Hepatocyte (in vitro differentiated cells): ENCODE results near the gene TMEM250. TPM values are rescaled to one million over a fixed set of nuclear protein-coding genes. Genes with fewer than 3 reads are reported as not detected.

Source experiments
- DNase-seq: peaks from one replicate; pipeline ENCODE4 v3.0.0-alpha.2; 2016; ENCODE audit warnings: low spot score
- H2AFZ ChIP-seq: fragments of 200-600 bp; sonication (generic); 2 replicates; pipeline ENCODE4 v1.6.0; 2016; ENCODE audit warnings: antibody characterized with exemption, mild to moderate bottlenecking
- H3K27ac ChIP-seq: fragments of 200-600 bp; sonication (generic); 2 replicates; pipeline ENCODE4 v1.5.1; 2016; ENCODE audit warnings: mild to moderate bottlenecking
- H3K27me3 ChIP-seq: fragments of 200-600 bp; sonication (generic); 2 replicates; pipeline ENCODE4 v1.6.1; 2016
- H3K36me3 ChIP-seq: fragments of 200-600 bp; sonication (generic); replicated peaks from 2 replicates; pipeline ENCODE4 v1.5.1; 2016; ENCODE audit warnings: low read depth; ENCODE audit not compliant: insufficient read depth
- H3K4me1 ChIP-seq: fragments of 200-600 bp; sonication (generic); 2 replicates; pipeline ENCODE4 v1.5.1; 2016; ENCODE audit warnings: mild to moderate bottlenecking, moderate library complexity; ENCODE audit not compliant: insufficient read depth
- H3K4me2 ChIP-seq: fragments of 200-600 bp; sonication (generic); 2 replicates; pipeline ENCODE4 v1.6.0; 2016
- H3K4me3 ChIP-seq: fragments of 200-600 bp; sonication (generic); 2 replicates; pipeline ENCODE4 v1.5.1; 2016; ENCODE audit warnings: mild to moderate bottlenecking
- H3K79me2 ChIP-seq: fragments of 200-600 bp; sonication (generic); 2 replicates; pipeline ENCODE4 v1.6.0; 2017; ENCODE audit warnings: mild to moderate bottlenecking
- H3K9me2 ChIP-seq: fragments of 200-600 bp; sonication (generic); replicated peaks from 2 replicates; pipeline ENCODE4 v1.6.0; 2017; ENCODE audit warnings: mild to moderate bottlenecking; ENCODE audit not compliant: insufficient read depth
- H3K9me3 ChIP-seq: fragments of 200-600 bp; sonication (generic); 2 replicates; pipeline ENCODE4 v1.5.1; 2016; ENCODE audit warnings: low read depth, mild to moderate bottlenecking
- H4K20me1 ChIP-seq: fragments of 200-600 bp; sonication (generic); 2 replicates; pipeline ENCODE4 v1.6.0; 2016; ENCODE audit warnings: mild to moderate bottlenecking; ENCODE audit not compliant: insufficient read depth, poor library complexity, severe bottlenecking
- CTCF ChIP-seq: fragments of 200-600 bp; sonication (generic); IDR thresholded peaks from 2 replicates; pipeline ENCODE4 v1.5.1; 2016; ENCODE audit warnings: antibody characterized with exemption, mild to moderate bottlenecking; ENCODE audit not compliant: poor library complexity
- EZH2 ChIP-seq: fragments of 200-600 bp; sonication (generic); IDR thresholded peaks from 2 replicates; pipeline ENCODE4 v1.6.1; 2016; ENCODE audit warnings: antibody characterized with exemption, mild to moderate bottlenecking, borderline replicate concordance
- EZH2phosphoT487 ChIP-seq: fragments of 200-600 bp; sonication (generic); IDR thresholded peaks from one replicate; pipeline ENCODE4 v1.6.1; 2018; ENCODE audit warnings: antibody characterized with exemption, mild to moderate bottlenecking, low read depth, moderate library complexity; ENCODE audit not compliant: unreplicated experiment, severe bottlenecking
- WGBS: methylation state at CpG from one replicate; pipeline ENCODE4 v1.1.6; 2016; ENCODE audit warnings: low lambda C conversion rate; ENCODE audit errors: missing lambda C conversion rate; 5-methylcytosine and 5-hydroxymethylcytosine counted together
- polyA plus RNA-seq: library from polyadenylated mRNA; unstranded; fragments of >200 nt; fragmentation: Nextera tagmentation; extraction: Ambion mirVana; gene quantifications from 2 replicates; pipeline ENCODE4 v1.2.1, GENCODE V29; 2016
- total RNA-seq: library from RNA; depleted of rRNA; stranded (reverse); fragments of >200 nt; gene quantifications from 2 replicates; pipeline ENCODE4 v1.2.3, GENCODE V29; 2014

The TMEM250 gene
- total and polyA plus RNA-seq, 2 experiments from 2014 or later = 37.8 to 47.6 TPM

- H3K27ac ChIP-seq = peak overlapping the region; percentile 98
- WGBS = 94% methylated on average over 18 of the region's 18 CpGs
- no peaks in the 10 kb centered on the region for H3K36me3 ChIP-seq
- H3K27me3 ChIP-seq = no peaks in the 10 kb centered on the region
- H3K9me3 ChIP-seq = no peaks in the 10 kb centered on the region
- H4K20me1 ChIP-seq = no peaks in the 10 kb centered on the region
- no peak for TF ChIP-seq EZH2
- no peak for TF ChIP-seq EZH2phosphoT487
- TF ChIP-seq CTCF = no peak
- H3K4me1 ChIP-seq = peaks cover 18% of the 10 kb centered on the region
- peaks cover 25% of the 10 kb centered on the region for H3K79me2 ChIP-seq
- no peaks in the 10 kb centered on the region for H3K9me2 ChIP-seq
- no peak overlapping the region for H3K4me3 ChIP-seq
- H2AFZ ChIP-seq = no peak overlapping the region
- DNase-seq = no peak
- peak overlapping the region; percentile 99 for H3K4me2 ChIP-seq
Measured at GRCh38 chr9:136120438-136120844, 1.8 kb upstream of the TMEM250 start.

- peaks cover 30% of the 10 kb centered on the region for H3K79me2 ChIP-seq
- no peaks in the 10 kb centered on the region for H3K36me3 ChIP-seq
- H3K27ac ChIP-seq = peak overlapping the region; percentile 98
- no peaks in the 10 kb centered on the region for H3K9me2 ChIP-seq
- TF ChIP-seq EZH2 (no peak), CTCF (no peak), EZH2phosphoT487 (no peak)
- DNase-seq = no peak
- peaks cover 18% of the 10 kb centered on the region for H3K4me1 ChIP-seq
- H3K9me3 ChIP-seq = no peaks in the 10 kb centered on the region
- H4K20me1 ChIP-seq = no peaks in the 10 kb centered on the region
- H3K4me2 ChIP-seq = peak overlapping the region; percentile 99
- no peaks in the 10 kb centered on the region for H3K27me3 ChIP-seq
- no peak overlapping the region for H2AFZ ChIP-seq
- WGBS = 48% methylated on average over 11 of the region's 11 CpGs
- H3K4me3 ChIP-seq = peak overlapping the region; percentile 69
Measured at GRCh38 chr9:136119883-136120393, 1.3 kb upstream of the TMEM250 start.

- Histone ChIP-seq H3K4me2 (peak overlapping the region; percentile 99), H3K27me3 (no peaks in the 10 kb centered on the region), H3K9me2 (no peaks in the 10 kb centered on the region), H3K9me3 (no peaks in the 10 kb centered on the region), H4K20me1 (no peaks in the 10 kb centered on the region), H2AFZ (peak overlapping the region; percentile 35), H3K79me2 (peaks cover 36% of the 10 kb centered on the region), H3K4me1 (peaks cover 18% of the 10 kb centered on the region), H3K36me3 (no peaks in the 10 kb centered on the region), H3K4me3 (peak overlapping the region; percentile 69), H3K27ac (peak overlapping the region; percentile 98)
- DNase-seq = peak; percentile 82
- WGBS = 4% methylated on average over 18 of the region's 64 CpGs
- TF ChIP-seq EZH2phosphoT487 = no peak
Measured at GRCh38 chr9:136119061-136119882, 597 bp upstream of the TMEM250 start.

GRCh38 chr9:136117916-136118319, 757 bp downstream of the TMEM250 start:
- Histone ChIP-seq H2AFZ (peak overlapping the region; percentile 63), H3K4me1 (peaks cover 18% of the 10 kb centered on the region), H3K27ac (peak overlapping the region; percentile 98), H3K9me2 (no peaks in the 10 kb centered on the region), H4K20me1 (no peaks in the 10 kb centered on the region), H3K4me2 (peak overlapping the region; percentile 99), H3K9me3 (no peaks in the 10 kb centered on the region), H3K79me2 (peaks cover 40% of the 10 kb centered on the region), H3K4me3 (peak overlapping the region; percentile 87), H3K36me3 (no peaks in the 10 kb centered on the region), H3K27me3 (no peaks in the 10 kb centered on the region)
- no peak for TF ChIP-seq CTCF
- no peak for TF ChIP-seq EZH2
- no peak for TF ChIP-seq EZH2phosphoT487
- peak; percentile 68 for DNase-seq
- under 1% methylated on average over 23 of the region's 36 CpGs for WGBS
